ENCODE measurements around the gene REM1.

The REM1 gene

GRCh38 chr20:31488115-31488514 lies 13.0 kb downstream of the REM1 start:
- no peak for TF ChIP-seq CTCF (IDR thresholded peaks at IDR 0.05; ENCODE audit: low read depth, low read length, missing control alignments)
- no peak for DNase-seq (ENCODE audit: extremely low read depth, low read depth)
- no peak overlapping the region for H3K4me3 ChIP-seq (replicated peaks; ENCODE audit: low read depth, low read length)

GRCh38 chr20:31489152-31489551 lies 14.1 kb downstream of the REM1 start:
- no peak overlapping the region for H3K4me3 ChIP-seq (replicated peaks; ENCODE audit: low read depth, low read length)
- no peak for DNase-seq (ENCODE audit: extremely low read depth, low read depth)
- TF ChIP-seq CTCF (IDR thresholded peaks at IDR 0.05; ENCODE audit: low read depth, low read length, missing control alignments), result no peak

- DNase-seq (ENCODE audit: extremely low read depth, low read depth), result no peak
- no peak for TF ChIP-seq CTCF (IDR thresholded peaks at IDR 0.05; ENCODE audit: low read depth, low read length, missing control alignments)
- no peak overlapping the region for H3K4me3 ChIP-seq (replicated peaks; ENCODE audit: low read depth, low read length)
Observed at GRCh38 chr20:31490752-31491151, 15.7 kb downstream of the REM1 start.

- TF ChIP-seq CTCF (IDR thresholded peaks at IDR 0.05; ENCODE audit: low read depth, low read length, missing control alignments), result peak; percentile 58
- DNase-seq (ENCODE audit: extremely low read depth, low read depth), result no peak
- no peak overlapping the region for H3K4me3 ChIP-seq (replicated peaks; ENCODE audit: low read depth, low read length)
Observed at GRCh38 chr20:31494131-31494530, 19.0 kb downstream of the REM1 start.

- H3K4me3 ChIP-seq (replicated peaks; ENCODE audit: low read depth, low read length), result no peak overlapping the region
- DNase-seq (ENCODE audit: extremely low read depth, low read depth), result no peak
- no peak for TF ChIP-seq CTCF (IDR thresholded peaks at IDR 0.05; ENCODE audit: low read depth, low read length, missing control alignments)
Observed at GRCh38 chr20:31496761-31497295, 21.7 kb downstream of the REM1 start.

GRCh38 chr20:31497838-31498540 lies 22.9 kb downstream of the REM1 start:
- no peak for TF ChIP-seq CTCF (IDR thresholded peaks at IDR 0.05; ENCODE audit: low read depth, low read length, missing control alignments)
- DNase-seq (ENCODE audit: extremely low read depth, low read depth), result no peak
- no peak overlapping the region for H3K4me3 ChIP-seq (replicated peaks; ENCODE audit: low read depth, low read length)

All from HFF-Myc (cell line).